Upper lobe of left lung (tissue), 6 donors: ENCODE measurements around the gene IFI27L2. TPM values are rescaled to one million over a fixed set of nuclear protein-coding genes. Genes with fewer than 3 reads are reported as not detected.

Source experiments
- ATAC-seq, 2 donors: fragments of 200-7000 bp; cut with Tn5 transposase; one replicate each; pipeline ENCODE4 v1.9.1; 2022; ENCODE audit warnings: mild to moderate bottlenecking in 2 of 2, moderate library complexity in 2 of 2; ENCODE audit not compliant: low FRiP score in 2 of 2
- DNase-seq, 2 donors: peaks; one replicate each; pipeline ENCODE4 v3.0.0-alpha.2; 2019 to 2020
- H3K27ac ChIP-seq, 4 donors: fragments of 200-600 bp; sonication (generic); one replicate each; pipeline ENCODE4 v1.5.1; 2016 to 2019
- H3K27me3 ChIP-seq, 4 donors: fragments of 200-600 bp; sonication (generic); one replicate each; pipeline ENCODE4 v1.5.1; 2017 to 2019
- H3K36me3 ChIP-seq, 4 donors: fragments of 200-600 bp; sonication (generic); one replicate each; pipeline ENCODE4 v1.5.1; 2016 to 2019
- H3K4me1 ChIP-seq, 4 donors: fragments of 200-600 bp; sonication (generic); one replicate each; pipeline ENCODE4 v1.5.1; 2018 to 2019
- H3K4me3 ChIP-seq, 4 donors: fragments of 200-600 bp; sonication (generic); one replicate each; pipeline ENCODE4 v1.5.1; 2017 to 2019; ENCODE audit warnings: mild to moderate bottlenecking in 2 of 4, moderate library complexity in 1 of 4
- H3K9me3 ChIP-seq, 4 donors: fragments of 200-600 bp; sonication (generic); one replicate each; pipeline ENCODE4 v1.5.1; 2018 to 2019
- CTCF ChIP-seq, 6 experiments: fragments of 450-650 bp in 4 of 6; fragments of 200-600 bp in 2 of 6; sonication (generic) in 2 of 6; IDR thresholded peaks; one replicate each; pipeline ENCODE4 v1.5.1; 2016 to 2019; ENCODE audit warnings: antibody characterized with exemption in 6 of 6
- EP300 ChIP-seq, 4 donors: sonication (generic); formaldehyde crosslinking; IDR thresholded peaks; one replicate each; pipeline ENCODE4 v1.5.1; 2017; ENCODE audit warnings: antibody characterized with exemption in 4 of 4, control low read depth in 2 of 4
- POLR2A ChIP-seq, 4 donors: fragments of 450-650 bp; IDR thresholded peaks; one replicate each; pipeline ENCODE4 v1.5.1; 2016 to 2017; ENCODE audit warnings: antibody characterized with exemption in 4 of 4, mild to moderate bottlenecking in 2 of 4
- POLR2AphosphoS5 ChIP-seq, 2 donors: sonication (generic); formaldehyde crosslinking; IDR thresholded peaks; one replicate each; pipeline ENCODE4 v1.5.1; 2017; ENCODE audit warnings: antibody characterized with exemption in 2 of 2
- WGBS, 2 donors: methylation state at CpG; one replicate each; pipeline ENCODE4 v1.1.5; 2017 to 2018; 5-methylcytosine and 5-hydroxymethylcytosine counted together
- total RNA-seq, 6 donors: library from RNA; depleted of rRNA in 4 of 6; stranded (reverse); fragments of >200 nt in 4 of 6; gene quantifications; one replicate each; pipeline versions ENCODE4 v1.1.0 to v1.2.1, GENCODE V29; 2016 to 2021
- donor health status: DM: no; HTN: no; CAD: no; lungs with moderate emphysema.
- donor health status: DM: no; HTN: yes; CAD: no; lungs with severe emphysema.

IFI27L2 gene
- total RNA-seq, 6 donors from 2014 or later: 45.2 to 118 (median 70.8) TPM

DNA sequence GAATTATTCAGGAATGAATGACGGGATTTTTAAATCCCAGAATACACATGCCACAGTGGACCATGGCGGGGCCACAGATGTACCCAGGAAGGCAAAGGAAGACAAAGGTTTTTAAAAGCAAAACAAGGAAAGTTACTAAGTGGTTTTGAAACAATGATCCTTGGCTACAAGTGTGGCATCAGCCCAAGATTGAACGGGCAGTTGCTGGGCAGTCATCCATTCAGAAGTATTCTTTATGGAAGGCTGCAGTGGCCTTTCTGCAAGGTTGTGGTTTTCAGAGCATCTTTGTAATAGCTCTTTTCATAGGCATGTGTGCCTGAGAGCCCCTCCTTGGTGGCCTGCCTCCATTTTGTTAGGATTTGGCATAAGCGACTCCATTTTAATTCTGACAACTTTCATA lies 32.3 kb downstream of the IFI27L2 start:
- no peaks in the 10 kb centered on the region for H3K27me3 ChIP-seq
- no peak for DNase-seq
- TF ChIP-seq EP300 (IDR thresholded peaks at IDR 0.05) (no peak), POLR2A (IDR thresholded peaks at IDR 0.05) (no peak), POLR2AphosphoS5 (IDR thresholded peaks at IDR 0.05) (no peak), CTCF (IDR thresholded peaks at IDR 0.05) (no peak)
- WGBS, 2 donors: 89 to 91% methylated on average over 4 of the region's 4 CpGs
- H3K36me3 ChIP-seq: peaks cover 0 to 10% (median 0%) of the 10 kb centered on the region in 4 donors
- no peak overlapping the region for H3K27ac ChIP-seq
- no peak overlapping the region for H3K4me3 ChIP-seq
- ATAC-seq: no peak
- no peaks in the 10 kb centered on the region for H3K9me3 ChIP-seq
- H3K4me1 ChIP-seq: no peaks in the 10 kb centered on the region

GRCh38 chr14:94093418-94093817 lies 36.0 kb downstream of the IFI27L2 start:
- H3K9me3 ChIP-seq: no peaks in the 10 kb centered on the region
- H3K27me3 ChIP-seq: no peaks in the 10 kb centered on the region
- H3K27ac ChIP-seq: no peak overlapping the region
- peaks cover 0 to 10% (median 0%) of the 10 kb centered on the region in 4 donors for H3K36me3 ChIP-seq
- H3K4me3 ChIP-seq: no peak overlapping the region
- ATAC-seq (no peak), DNase-seq (no peak)
- no peak for TF ChIP-seq CTCF (IDR thresholded peaks at IDR 0.05)
- TF ChIP-seq POLR2A (IDR thresholded peaks at IDR 0.05): no peak
- no peak for TF ChIP-seq EP300 (IDR thresholded peaks at IDR 0.05)
- no peak for TF ChIP-seq POLR2AphosphoS5 (IDR thresholded peaks at IDR 0.05)
- no peaks in the 10 kb centered on the region for H3K4me1 ChIP-seq
- WGBS, 2 donors: 88 to 100% methylated on average over 2 of the region's 2 CpGs

DNA sequence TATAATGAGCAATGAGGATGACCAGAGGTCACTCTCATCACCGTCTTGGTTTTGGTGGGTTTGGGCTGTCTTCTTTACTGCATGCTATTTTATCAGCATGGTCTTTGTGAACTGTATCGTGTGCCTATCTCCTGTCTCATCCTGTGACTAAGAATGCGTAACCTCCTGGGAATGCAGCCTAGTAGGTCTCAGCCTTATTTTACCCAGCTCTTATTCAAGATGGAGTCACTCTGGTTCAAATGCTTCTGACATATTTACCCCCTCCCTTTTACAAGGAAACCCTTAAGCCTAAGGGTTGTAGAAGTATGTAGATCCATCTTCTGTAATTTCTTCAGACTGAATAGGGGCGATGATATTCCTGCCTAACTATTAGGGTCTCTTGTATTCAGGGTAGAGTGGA lies 39.9 kb downstream of the IFI27L2 start:
- DNase-seq: no peak
- no peaks in the 10 kb centered on the region for H3K27me3 ChIP-seq
- no peak for ATAC-seq
- WGBS, 2 donors: 95 to 98% methylated on average over 4 of the region's 4 CpGs
- H3K36me3 ChIP-seq: no peaks in the 10 kb centered on the region
- TF ChIP-seq CTCF (IDR thresholded peaks at IDR 0.05): no peak
- TF ChIP-seq POLR2A (IDR thresholded peaks at IDR 0.05): no peak
- no peak for TF ChIP-seq POLR2AphosphoS5 (IDR thresholded peaks at IDR 0.05)
- no peak for TF ChIP-seq EP300 (IDR thresholded peaks at IDR 0.05)
- no peak overlapping the region for H3K4me3 ChIP-seq
- no peaks in the 10 kb centered on the region for H3K9me3 ChIP-seq
- H3K27ac ChIP-seq: no peak overlapping the region
- H3K4me1 ChIP-seq: no peaks in the 10 kb centered on the region

DNA sequence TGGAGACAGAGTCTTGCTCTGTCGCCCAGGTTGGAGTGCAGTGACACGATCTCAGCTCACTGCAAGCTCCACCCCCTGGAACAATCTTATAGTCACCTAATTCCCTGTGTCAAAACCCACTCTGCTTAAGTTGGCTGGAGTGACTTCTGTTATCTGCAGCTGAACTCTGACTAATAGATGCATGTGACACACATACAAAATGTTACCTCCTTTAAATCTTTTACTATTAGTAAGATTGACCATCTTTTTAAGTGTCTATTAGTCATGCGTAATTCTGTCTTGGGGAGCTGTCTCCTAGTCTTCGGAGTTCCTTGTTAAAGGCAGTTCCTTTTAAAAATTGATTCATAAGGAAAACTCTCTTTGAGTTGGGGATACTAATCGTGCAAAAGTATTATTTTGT lies 40.9 kb downstream of the IFI27L2 start:
- DNase-seq: no peak
- H3K9me3 ChIP-seq: no peaks in the 10 kb centered on the region
- no peak for ATAC-seq
- H3K36me3 ChIP-seq: no peaks in the 10 kb centered on the region
- H3K27ac ChIP-seq: no peak overlapping the region
- no peak overlapping the region for H3K4me3 ChIP-seq
- H3K4me1 ChIP-seq: no peaks in the 10 kb centered on the region
- 94 to 96% methylated on average over 5 of the region's 5 CpGs for WGBS, 2 donors
- TF ChIP-seq POLR2AphosphoS5 (IDR thresholded peaks at IDR 0.05): no peak
- H3K27me3 ChIP-seq: no peaks in the 10 kb centered on the region

DNA sequence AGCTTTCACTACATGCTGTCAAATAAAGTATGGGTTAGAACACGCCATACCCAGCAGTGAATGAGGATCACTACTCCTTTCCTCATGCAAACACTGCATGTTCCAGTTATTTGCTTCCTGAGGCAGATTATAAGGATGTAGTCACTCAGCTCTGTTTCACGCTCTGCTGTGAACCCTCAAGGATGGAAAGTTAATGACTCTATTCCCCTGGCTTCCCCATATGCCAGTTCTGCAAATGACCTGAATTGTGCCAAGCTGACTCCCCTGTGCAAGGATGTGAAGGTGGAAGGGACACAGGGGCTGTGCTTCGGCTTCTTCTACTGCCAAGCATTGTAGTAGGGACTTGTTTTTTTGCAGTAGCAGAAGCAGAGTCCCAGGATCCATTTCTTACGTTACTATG lies 41.5 kb downstream of the IFI27L2 start:
- Histone ChIP-seq H3K4me3 (no peak overlapping the region), H3K27me3 (no peaks in the 10 kb centered on the region), H3K9me3 (no peaks in the 10 kb centered on the region), H3K4me1 (no peaks in the 10 kb centered on the region), H3K27ac (no peak overlapping the region), H3K36me3 (no peaks in the 10 kb centered on the region)
- DNase-seq (no peak), ATAC-seq (no peak)
- 74 to 91% methylated on average over 4 of the region's 4 CpGs for WGBS, 2 donors
- TF ChIP-seq POLR2AphosphoS5 (IDR thresholded peaks at IDR 0.05) (no peak), POLR2A (IDR thresholded peaks at IDR 0.05) (no peak), EP300 (IDR thresholded peaks at IDR 0.05) (no peak), CTCF (IDR thresholded peaks at IDR 0.05) (no peak)
